NB4 (cell line): Measurements from ENCODE around the gene DTNBP1.

Source experiments
- DNase-seq: peaks from one replicate; pipeline ENCODE4 v3.0.0; 2010; ENCODE audit warnings: low read depth
- H3K4me3 ChIP-seq: one replicate; pipeline ENCODE4 v1.5.1; 2011; ENCODE audit warnings: mild to moderate bottlenecking, low read depth, low read length, moderate library complexity
- MYC ChIP-seq: IDR thresholded peaks from 2 replicates; pipeline ENCODE4 v1.6.1; 2011; ENCODE audit warnings: low read depth, low read length
- POLR2A ChIP-seq: IDR thresholded peaks from 2 replicates; pipeline ENCODE4 v1.6.1; 2011; ENCODE audit warnings: mild to moderate bottlenecking; ENCODE audit not compliant: insufficient read length; ENCODE audit errors: extremely low read depth
- TF ChIP-seq, protein P1 (sequence below): IDR thresholded peaks from 2 replicates; pipeline ENCODE4 v1.6.1; 2011; ENCODE audit warnings: low read depth, low read length
- TF ChIP-seq, protein P2 (sequence below): IDR thresholded peaks from one replicate; pipeline ENCODE4 v1.5.1; 2012; ENCODE audit warnings: low read depth, low read length

The DTNBP1 gene

DNA sequence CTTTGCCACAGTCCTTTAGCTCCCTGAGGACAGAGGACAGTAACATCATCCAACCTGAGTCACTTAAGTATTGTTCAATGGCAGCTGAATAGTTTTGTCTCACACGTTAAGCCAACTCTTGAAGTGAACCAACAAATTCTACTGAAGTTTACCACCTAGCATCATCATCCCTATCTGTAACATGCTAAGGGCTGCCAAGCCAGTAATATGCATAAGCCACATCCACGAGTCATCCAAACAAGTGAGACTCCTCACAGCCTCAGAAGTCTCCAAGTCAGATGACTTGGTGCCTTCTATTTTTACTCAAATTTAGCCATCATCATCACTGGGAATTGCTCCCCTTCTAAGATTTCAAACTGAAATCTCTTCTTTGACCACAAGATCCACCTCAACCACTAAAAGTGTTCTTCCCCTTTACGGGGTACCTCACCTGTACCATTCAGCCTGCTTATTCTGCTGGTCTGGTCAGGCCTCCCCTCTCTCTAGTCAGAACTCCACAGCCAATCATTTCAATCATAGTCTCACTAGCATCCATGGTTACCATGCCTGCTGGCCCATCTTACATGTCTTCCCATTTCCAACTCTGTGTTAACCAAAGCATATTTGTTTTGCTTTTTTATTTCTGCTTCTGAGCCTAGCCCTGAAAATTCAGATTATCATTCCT lies 73.7 kb downstream of the DTNBP1 start:
- no peak overlapping the region for H3K4me3 ChIP-seq
- TF ChIP-seq POLR2A (no peak), MYC (no peak)
- TF ChIP-seq, protein P1, sequence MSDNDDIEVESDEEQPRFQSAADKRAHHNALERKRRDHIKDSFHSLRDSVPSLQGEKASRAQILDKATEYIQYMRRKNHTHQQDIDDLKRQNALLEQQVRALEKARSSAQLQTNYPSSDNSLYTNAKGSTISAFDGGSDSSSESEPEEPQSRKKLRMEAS = no peak
- TF ChIP-seq, protein P2, sequence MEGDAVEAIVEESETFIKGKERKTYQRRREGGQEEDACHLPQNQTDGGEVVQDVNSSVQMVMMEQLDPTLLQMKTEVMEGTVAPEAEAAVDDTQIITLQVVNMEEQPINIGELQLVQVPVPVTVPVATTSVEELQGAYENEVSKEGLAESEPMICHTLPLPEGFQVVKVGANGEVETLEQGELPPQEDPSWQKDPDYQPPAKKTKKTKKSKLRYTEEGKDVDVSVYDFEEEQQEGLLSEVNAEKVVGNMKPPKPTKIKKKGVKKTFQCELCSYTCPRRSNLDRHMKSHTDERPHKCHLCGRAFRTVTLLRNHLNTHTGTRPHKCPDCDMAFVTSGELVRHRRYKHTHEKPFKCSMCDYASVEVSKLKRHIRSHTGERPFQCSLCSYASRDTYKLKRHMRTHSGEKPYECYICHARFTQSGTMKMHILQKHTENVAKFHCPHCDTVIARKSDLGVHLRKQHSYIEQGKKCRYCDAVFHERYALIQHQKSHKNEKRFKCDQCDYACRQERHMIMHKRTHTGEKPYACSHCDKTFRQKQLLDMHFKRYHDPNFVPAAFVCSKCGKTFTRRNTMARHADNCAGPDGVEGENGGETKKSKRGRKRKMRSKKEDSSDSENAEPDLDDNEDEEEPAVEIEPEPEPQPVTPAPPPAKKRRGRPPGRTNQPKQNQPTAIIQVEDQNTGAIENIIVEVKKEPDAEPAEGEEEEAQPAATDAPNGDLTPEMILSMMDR = no peak
- DNase-seq = no peak

GRCh38 chr6:15586503-15586902 lies 76.3 kb downstream of the DTNBP1 start:
- TF ChIP-seq, protein P1 = no peak
- TF ChIP-seq, protein P2 = no peak
- DNase-seq = no peak
- no peak overlapping the region for H3K4me3 ChIP-seq

DNA sequence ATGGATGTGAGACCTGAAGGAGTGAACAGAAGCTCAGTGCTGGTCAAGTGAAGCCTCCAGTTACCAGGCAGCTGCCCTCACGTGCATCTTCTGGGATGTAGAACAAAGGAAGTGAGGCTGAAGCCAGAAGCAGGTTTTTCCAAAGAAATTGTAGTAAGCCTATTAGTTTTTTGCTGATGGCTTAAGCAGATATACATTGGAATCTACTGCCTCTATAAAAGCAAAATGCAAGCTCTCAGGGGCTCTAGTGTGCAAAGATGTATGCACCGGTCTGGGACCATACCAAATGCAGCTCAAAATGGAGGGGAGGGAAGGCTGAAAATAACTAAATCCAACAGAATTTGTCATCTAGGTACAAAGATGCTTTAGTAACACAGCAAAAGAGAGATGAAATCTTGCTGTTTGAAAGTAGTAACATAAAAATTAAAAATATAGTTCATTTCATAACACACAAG lies 77.0 kb downstream of the DTNBP1 start:
- DNase-seq = no peak
- TF ChIP-seq MYC = no peak
- TF ChIP-seq, protein P2 = no peak
- TF ChIP-seq, protein P1 = no peak
- TF ChIP-seq POLR2A = no peak
- no peak overlapping the region for H3K4me3 ChIP-seq

DNA sequence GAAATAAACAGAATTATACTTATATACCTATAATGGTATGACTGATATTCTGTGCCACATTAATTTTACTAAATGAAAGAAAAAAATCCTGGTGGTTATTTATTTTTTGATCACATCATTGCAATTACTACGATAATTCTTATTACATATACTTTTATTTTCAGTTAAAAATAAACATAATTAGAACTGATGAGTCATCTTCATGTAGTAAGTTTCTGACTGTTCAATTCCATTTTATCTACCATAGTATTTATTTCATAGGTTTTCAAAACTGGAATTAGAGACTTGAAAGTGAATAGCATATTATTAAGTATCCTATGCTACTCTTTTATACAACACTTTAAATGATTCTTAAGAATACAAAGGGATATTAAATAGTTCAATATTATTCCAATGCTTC lies 80.3 kb downstream of the DTNBP1 start:
- TF ChIP-seq POLR2A = no peak
- no peak for TF ChIP-seq MYC
- TF ChIP-seq, protein P1 = no peak
- TF ChIP-seq, protein P2 = no peak
- H3K4me3 ChIP-seq = no peak overlapping the region

DNA sequence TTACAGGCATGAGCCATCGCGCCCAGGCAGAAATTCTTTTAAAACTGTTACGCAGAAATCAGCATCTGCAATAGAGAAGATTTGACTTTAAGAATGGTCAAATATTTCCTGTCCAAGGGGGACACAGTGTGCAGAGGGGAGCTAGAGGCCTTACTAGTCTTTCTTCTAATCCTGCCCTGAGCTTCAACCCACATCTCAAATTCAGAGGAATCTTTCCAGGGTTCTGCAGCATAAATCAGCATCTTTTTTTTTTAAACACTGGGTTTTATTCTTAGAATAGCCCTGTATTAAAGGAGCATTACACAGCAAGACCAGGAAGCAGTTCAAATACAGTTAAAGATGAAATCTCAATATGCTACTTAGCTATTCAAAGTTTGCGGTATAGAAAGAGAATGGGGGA lies 81.1 kb downstream of the DTNBP1 start:
- no peak overlapping the region for H3K4me3 ChIP-seq
- no peak for DNase-seq
- TF ChIP-seq, protein P2 = no peak
- TF ChIP-seq POLR2A = no peak
- no peak for TF ChIP-seq MYC
- TF ChIP-seq, protein P1 = no peak

More for the DNA sequence above, 80.3 kb downstream of the DTNBP1 start:
- DNase-seq = no peak
